NCI-H187 (cell line): ENCODE measurements around the gene HOXA11.

Source experiments
- DNase-seq, 2 experiments: peaks; one replicate each; lab custom pipeline; 2025; lab: John Stamatoyannopoulos, UW

Gene HOXA11

DNA sequence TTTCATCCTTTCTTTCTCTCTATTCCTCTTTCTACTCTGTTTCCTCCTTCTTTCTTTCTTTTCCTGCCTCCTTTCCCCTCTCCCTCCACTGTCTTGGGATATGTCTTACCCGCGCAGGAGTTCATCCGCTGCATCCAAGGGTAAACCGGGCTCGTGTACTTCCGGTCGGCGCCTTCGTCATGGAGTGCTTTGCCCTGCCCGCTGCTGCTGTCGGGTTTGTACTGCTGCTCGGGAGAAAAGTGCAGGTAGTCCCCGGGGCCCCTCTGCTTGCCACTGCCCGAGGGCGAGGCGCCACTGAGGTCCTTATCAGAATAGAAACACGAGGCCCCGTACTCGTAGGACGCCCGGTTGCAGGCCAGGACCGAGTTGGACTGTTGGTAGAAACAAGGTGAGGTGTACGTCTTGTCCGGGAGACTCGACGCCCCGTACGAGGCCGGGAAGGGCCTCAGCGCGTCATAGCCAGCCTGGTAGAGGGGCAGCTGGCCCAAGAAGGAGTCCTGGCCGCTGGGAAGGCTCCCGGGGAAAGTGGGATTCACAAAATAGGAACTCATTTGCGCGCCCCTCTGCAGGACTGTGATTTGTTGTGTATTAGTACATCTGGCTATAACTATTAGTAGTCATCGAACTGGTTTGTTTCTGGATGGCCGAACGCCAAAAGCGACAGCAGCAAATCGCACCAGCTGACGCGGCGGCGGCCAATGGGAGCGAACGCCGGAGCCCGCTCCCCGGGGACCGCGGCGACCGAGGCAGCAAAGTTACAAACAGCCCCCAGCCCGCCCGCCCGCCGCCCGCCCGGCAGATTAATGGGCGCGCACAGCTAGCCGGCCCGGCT, 37.6 kb downstream of the HOXA11 start, which contains the start of gene HOXA6:
HOXA6 (minus strand) TSS at position 576 of the 832 bp plus-strand sequence; CDS start at position 551, 25 bp downstream.
- peak in 1 of 2 experiments; percentile 37 for DNase-seq

DNA sequence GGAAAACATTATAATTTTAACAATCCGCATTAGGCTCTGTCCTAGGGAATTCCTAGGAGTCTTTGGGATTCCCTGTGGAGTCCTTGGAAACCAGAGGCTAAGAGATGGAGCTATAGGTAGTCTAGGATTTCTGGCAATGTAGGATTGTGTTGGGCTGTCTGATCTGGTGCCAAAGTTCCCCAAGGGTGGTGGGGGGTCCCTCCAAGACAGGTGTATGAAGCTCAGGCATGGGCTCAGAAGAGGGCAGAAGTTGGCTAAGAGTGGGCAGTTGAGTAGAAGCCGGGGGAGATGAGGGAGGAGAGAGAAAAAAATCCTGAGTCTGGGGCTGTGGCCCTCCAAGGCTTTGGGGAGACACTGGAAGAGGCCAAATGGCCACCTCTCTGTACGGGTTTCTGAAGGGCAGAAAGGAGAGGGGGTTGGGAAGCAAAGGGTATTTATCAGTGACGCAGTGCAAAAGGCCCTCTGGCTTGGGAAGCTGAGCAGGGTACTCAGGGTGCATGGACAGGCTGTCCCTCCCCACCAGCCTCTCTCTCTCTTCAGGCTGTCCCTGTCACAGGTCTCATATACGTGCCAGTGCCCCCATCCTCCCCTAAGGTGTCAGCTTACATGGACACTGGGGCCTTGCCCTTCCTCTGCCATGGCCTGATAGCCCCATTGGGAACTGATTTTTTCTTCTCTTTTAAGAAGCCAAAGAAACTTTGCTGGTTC, 38.4 kb downstream of the HOXA11 start:
- DNase-seq: no peak

DNA sequence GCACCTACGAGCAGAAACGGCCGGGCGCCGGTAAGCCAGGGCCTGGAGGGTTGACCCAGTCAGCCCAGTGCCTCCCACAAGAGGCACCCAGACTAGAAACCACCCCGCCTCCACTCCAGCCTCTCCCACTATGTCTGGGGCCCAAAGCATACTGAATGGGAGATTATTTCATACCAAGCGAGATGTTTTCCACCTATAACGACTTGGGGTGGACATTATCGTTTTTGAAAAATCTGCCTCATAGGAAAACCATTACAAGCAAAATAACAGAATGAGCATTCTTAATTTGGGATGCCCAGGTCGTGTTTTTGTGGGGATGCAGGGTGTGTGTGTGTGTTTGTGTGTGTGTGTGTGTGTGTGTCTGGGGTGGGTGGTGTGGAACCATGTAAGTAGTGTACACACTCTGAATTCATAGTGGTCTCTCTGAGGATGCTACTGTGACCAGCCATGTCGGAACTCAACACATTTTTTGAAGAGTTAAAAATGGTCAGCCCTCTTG, 39.1 kb downstream of the HOXA11 start:
- DNase-seq: no peak

DNA sequence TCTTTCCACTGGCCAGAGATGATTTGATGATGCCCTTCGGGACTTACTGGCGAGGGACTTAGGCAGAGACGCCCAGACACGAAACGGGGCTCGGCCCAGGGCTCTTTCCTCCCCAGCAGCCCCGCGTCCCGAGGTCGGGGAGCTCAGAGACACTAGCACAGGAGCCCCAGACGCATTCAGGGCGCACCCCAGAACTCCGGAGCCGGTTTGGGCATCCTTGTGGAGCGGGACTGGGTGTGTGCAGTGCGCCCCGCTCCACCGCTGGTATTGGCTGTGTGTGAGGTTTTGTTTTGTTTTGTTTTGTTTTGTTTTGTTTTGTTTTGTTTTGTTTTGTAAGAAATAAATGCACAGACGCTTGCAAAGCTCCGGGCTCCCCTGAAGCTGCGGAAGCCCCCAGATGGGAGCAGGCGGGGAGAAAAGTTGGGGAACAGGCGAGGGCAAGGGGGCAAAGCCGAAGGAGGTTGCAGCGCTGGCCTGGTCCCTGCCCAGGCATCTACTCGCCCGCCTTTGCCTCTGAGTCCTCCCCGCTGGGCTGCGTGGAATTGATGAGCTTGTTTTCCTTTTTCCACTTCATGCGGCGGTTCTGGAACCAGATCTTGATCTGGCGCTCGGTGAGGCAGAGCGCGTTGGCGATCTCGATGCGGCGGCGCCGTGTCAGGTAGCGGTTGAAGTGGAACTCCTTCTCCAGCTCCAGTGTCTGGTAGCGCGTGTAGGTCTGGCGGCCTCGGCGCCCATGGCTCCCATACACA, 39.7 kb downstream of the HOXA11 start:
- no peak for DNase-seq

DNA sequence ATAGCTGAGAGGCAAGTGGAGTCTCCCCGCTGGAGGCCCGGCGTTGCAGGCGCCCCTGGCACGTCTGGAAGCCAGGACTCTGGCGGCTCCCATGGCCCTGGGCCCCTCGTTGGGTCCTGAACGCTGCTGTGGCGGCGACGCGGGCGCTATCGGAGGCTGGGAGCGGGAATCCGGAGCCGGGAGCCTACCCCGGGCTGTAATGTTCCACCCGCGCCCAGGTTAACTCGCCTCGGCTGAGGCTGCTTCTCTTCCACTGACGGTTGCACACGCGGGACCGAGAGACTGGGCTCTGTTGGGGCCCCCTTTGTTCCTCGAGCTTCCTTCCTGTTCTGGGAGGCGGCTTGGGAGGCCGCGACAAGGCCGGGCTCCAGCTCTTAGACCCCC, 40.3 kb downstream of the HOXA11 start:
- DNase-seq: no peak

DNA sequence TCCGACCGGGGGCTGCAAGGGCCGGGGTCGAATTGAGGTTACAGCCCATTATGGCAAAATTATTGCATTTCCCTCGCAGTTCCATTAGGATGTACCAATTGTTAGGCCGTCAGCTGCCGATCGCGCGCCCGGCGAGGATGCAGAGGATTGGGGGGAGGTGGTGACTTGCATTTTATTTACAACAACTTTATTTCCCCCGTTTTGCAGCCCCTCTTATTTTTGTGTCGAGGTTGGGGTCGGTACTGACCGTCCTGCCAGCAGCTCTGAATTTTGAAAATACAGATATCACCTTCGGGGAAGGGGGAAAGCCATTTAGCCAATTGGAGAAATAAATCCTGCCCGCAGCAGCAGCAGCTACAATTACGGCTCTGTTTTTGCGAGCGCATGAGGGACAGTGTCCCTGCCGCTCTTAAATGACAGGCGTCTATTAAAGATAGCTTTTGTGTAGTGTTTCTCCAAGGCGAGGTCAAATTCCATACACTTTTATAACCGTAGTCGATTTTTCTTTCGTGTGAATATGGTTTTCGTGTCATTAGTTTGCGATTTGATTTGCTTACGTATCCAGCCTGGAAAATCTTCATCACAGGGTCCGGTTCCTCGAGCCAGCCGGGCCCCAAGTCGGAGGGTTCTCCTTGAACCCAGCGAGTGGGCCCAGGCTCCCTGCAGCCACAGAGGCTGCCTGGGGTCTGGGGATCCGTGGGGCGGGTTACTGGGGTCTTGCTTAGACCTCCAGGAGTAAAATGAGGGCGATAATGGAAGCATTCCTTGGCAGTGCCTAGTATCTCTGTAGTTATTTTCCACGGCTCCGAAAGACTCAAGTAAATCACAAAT, 40.9 kb downstream of the HOXA11 start:
- DNase-seq: no peak

DNA sequence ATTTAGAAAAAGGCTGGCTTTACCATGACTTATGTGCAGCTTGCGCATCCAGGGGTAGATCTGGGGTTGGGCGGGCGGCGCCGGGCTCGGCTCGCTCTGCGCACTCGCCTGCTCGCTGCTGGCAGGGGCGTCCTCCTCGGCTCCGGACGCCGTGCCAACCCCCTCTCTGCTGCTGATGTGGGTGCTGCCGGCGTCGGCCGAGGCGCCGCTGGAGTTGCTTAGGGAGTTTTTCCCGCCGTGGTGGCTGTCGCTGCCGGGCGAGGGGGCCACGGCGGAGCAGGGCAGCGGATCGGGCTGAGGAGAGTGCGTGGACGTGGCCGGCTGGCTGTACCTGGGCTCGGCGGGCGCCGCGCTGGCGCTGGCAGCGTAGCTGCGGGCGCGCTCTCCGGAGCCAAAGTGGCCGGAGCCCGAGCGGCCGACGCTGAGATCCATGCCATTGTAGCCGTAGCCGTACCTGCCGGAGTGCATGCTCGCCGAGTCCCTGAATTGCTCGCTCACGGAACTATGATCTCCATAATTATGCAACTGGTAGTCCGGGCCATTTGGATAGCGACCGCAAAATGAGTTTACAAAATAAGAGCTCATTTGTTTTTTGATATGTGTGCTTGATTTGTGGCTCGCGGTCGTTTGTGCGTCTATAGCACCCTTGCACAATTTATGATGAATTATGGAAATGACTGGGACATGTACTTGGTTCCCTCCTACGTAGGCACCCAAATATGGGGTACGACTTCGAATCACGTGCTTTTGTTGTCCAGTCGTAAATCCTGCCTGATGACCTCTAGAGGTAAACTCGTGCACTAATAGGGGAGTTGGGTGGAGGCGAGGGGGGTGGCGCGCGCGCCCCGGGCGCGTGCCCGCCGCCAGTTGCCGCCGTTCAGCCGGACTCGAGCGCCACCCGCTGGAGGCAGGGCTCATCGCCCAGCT, 41.7 kb downstream of the HOXA11 start, which contains the start of gene HOXA5:
HOXA5 (minus strand) TSS at position 659 of the 927 bp plus-strand sequence; CDS start at position 585, 74 bp downstream.
- DNase-seq: no peak

DNA sequence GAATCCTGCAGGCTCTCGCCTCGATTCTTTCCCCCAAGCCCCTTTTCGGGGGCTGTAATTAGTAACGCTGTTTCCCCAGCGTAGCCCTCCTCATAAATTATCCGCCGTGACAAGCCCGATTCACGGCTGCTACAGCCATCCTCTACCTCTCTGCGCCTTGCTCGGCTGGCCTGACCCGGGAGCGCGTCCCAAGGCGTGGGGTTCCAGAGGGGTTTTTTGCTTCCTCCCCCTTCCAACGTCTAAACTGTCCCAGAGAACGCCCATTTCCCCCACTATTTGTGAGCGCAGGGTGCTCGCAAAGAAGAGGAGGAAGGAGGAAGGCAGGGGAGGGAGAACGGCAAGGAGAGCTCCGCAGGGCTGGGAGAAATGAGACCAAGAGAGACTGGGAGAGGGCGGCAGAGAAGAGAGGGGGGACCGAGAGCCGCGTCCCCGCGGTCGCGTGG, 42.4 kb downstream of the HOXA11 start:
- no peak for DNase-seq

DNA sequence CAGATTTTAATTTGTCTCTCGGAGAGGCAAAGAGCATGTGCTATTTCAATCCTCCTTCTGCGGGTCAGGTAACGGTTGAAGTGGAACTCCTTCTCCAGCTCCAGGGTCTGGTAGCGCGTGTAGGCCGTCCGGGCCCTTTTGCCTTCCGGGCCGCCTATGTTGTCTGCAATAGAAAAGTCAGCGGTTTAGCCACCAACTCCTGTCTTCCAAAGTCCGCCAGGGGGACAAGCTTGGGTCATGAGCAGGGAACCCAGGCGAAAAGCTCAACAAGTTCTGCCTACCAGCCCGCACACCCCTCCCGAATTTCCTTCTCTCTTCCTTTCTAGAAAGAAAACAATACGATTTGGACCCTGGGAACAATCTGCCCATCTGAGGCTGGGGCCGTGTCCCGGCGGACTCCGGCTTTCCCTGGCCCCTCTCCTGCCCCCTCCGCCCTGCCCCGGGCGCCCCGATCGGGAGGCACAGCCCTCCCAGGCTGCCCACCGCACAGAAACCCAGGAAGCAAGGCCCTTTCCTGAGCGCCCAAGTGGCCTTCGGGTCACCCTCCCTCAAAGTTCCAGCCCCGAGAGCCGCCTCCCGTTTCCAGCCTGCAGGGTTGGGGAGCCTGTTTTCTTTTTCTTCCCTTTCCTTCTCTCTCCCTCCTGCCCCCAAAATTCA, 43.0 kb downstream of the HOXA11 start:
- DNase-seq: no peak

DNA sequence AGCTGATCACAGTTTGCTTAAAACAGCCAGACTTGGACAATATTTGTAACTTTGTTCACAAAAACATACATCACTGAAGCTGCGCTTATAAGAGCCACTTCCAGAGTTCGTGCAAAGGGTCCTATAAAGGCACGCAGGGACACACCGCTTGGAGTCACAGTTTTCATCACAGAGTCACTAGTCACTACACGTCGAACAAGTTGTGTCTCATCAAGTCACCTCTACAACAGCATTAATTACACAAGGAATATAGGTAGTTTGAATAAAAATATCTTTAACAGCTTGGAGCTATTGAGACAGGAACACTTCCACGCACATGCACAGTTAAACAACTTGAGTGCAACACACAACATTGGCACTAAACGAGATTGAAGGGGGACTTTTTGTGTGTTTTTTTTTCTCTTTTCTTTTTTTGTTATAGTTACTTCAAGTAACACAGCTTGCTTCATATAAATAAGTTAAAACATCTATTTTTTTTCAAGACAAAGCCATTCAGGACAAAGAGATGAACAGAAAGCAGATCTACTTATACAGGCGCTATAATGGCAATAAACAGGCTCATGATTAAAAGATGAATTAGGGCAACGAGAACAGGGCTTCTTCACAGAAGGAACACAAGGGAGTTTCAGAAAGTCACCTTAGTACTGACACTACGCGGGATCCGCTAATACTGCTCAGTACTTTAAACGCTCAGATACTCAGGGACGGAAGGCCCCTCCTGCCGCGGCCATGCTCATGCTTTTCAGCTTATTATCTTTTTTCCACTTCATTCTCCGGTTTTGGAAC, 43.7 kb downstream of the HOXA11 start:
- DNase-seq: no peak

DNA sequence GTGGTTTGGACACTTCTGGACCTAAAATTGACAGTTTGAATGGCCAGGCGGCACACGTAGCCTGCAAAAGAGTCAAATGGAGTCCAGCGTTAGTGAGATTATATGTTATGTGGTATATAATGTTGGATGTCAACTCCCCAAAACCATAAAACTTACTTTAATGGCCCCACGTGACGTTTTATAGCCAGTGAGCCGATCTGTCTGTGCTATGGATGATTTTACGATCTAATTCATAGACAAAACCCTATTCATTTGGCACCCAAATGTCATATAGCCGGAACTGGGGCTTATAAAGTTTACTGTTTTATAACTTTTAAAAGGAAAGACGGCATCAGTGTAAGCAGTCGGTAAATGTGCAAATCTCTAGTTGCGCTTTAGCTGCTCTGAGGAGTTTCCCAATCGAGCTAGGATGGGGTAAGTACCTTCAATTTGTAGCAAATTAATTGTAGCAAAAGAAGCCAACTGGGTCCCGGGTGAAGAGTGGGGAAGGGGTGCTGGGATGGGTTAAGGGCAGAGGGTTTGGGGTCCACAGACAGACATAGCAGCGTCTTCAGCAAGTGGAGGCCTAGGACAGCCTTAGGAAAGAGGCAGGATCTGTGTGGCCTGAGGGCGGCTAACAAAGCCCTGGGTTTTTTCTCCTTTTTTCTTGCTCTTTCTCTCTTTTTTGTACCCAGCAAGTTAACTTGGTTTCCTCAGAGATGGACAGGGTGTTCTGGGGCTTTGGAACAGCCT, 44.7 kb downstream of the HOXA11 start:
- no peak for DNase-seq

DNA sequence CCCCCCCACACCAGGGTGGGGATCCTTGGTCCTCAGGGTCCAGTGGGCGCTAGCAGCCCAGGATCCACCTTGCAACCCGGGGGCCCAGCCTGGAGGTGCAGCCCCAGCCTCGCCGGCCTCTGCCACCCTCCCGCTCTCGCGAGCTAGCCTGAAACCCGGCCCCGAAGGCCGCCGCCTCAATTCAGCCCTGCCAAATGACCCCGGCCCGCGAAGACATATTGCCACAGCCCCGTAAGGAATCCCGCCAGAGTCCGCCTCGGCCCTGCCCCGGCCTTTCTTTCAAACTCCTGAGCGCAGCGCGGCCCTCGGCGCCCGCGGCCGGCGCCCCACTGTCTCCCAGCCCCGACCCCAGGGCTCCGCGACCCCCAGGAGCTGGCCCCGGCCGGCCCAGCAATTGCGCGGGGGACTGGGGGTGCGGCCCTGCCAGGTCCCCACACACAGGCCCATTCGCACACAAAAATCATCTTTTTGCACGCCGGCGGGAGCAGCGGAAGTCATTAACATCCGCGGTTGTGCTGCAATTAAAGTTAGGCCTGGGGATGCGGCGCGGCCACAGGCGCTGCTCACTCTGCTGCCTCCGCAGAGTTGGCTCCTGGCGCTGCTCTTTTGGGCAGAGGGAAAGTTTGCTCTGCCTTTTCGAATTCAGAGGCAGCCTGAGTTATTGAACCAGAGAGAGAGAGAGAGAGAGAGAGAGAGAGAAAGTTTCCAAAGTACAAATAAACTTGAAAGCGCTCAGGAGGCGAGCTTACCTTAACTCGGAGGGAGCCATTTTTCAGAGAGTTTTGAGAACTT, 45.5 kb downstream of the HOXA11 start:
- no peak for DNase-seq

DNA sequence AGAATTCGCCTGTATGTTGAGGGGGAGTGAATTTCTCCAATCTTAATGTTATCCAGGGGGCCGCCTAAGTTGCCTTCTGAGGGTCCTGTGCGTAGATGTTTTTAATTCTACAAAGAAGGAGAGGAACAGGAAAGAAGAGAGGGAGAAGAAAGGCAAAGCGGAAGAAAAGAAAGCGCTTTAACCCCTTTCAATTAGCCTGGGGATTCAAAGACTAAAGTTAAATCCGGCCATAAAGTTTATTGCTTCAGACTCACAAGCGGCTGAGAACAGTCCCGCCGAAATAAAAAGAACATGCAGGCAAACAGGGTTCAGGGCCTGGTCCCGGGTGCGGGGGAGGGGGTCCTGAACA, 46.1 kb downstream of the HOXA11 start:
- no peak for DNase-seq

DNA sequence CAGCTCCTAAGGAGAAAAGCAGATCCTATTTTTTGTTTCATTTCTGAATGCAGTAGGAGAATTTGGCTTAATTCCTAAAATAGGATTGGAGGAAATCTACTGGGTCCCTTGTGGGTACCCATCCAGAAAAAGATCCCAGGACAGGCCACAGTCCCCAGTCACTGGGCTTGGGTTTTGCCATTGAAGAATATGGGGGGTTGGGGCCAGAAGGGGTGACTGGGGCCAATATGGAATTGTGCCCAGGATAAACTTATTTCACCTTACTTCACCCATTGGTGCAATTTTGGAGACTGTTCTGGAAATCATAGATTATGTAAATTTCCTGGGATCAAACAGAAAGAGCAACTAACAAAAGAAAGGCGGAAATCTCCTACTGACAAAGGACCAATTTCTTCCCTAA, 46.6 kb downstream of the HOXA11 start:
- no peak for DNase-seq

DNA sequence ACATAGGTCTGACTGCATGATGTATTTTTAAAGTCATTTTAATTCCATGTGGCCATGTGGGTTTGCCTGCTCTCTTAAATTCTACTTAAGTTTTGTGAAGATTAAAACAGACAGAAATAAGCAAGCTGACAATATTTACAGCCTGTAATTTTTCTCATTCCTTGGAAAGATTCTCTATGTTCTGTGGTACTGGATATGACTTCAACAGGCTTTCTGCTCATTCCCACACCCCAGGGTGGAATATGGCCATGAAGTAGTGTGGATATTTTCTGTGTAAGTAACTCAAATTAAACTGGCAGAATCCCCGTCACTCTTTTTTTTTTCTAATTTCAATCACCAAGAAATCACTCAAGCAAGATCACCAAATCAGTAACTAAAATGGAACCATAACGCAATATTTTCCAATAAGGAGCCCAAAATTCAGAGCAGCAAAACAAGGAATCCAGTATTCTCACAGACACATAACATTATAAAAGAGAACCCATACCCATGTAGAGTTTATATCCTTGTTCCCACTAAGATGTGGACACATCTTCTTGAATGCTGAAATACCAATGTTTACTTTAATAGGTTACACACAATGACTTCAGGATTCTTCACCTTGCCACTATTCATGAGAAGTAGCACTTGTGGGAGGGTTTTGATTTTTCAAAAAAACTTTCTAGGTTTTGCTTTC, 47.3 kb downstream of the HOXA11 start:
- no peak for DNase-seq

DNA sequence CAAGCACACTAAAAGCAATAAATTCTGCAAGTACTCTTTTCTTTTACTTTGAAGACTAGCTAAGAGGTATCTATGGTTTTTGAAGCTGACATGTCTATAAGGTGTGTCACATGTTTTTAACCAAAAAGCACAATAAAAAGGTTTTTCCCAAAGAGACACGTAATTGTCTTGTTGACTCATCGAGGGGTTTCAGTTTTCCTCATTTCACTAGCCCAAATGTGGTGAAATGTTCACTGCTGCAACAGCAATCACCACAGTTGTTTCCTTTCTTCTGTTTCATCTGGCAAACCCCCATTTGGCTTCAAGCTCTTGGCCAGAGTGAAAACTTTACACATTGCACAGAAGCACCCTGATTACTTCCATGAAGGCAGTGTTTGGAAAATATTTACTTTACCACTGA, 50.6 kb downstream of the HOXA11 start:
- no peak for DNase-seq
